Sigmoid colon (tissue), 7 donors: ENCODE data around the gene ATP1A3. TPM values are rescaled to one million over a fixed set of nuclear protein-coding genes. Genes with fewer than 3 reads are reported as not detected.

Experiments
- DNase-seq: peaks from one replicate; pipeline ENCODE4 v3.0.0-alpha.2; 2019
- H3K27ac ChIP-seq, 4 donors: fragments of 200-600 bp; sonication (generic); one replicate each; pipeline ENCODE4 v1.5.1; 2016 to 2019; ENCODE audit warnings: mild to moderate bottlenecking in 1 of 4
- H3K27me3 ChIP-seq, 3 donors: fragments of 200-600 bp; sonication (generic); one replicate each; pipeline ENCODE4 v1.5.1; 2019; ENCODE audit warnings: mild to moderate bottlenecking in 1 of 3
- H3K36me3 ChIP-seq, 4 donors: fragments of 200-600 bp; sonication (generic); one replicate each; pipeline ENCODE4 v1.5.1; 2016 to 2019
- H3K4me1 ChIP-seq, 4 donors: fragments of 200-600 bp; sonication (generic); one replicate each; pipeline ENCODE4 v1.5.1; 2017 to 2019
- H3K4me3 ChIP-seq, 4 donors: fragments of 200-600 bp; sonication (generic); one replicate each; pipeline ENCODE4 v1.5.1; 2017 to 2019; ENCODE audit warnings: mild to moderate bottlenecking in 2 of 4, moderate library complexity in 1 of 4
- H3K9me3 ChIP-seq, 4 donors: fragments of 200-600 bp in 3 of 4; sonication (generic) in 3 of 4; one replicate each; pipeline versions ENCODE4 v1.5.1 to v1.6.1; 2013 to 2019
- CTCF ChIP-seq, 4 experiments: fragments of 450-650 bp in 3 of 4; fragments of 200-600 bp in 1 of 4; IDR thresholded peaks; one replicate each; pipeline ENCODE4 v1.5.1; 2016 to 2019; ENCODE audit warnings: antibody characterized with exemption in 4 of 4, mild to moderate bottlenecking in 3 of 4, moderate library complexity in 2 of 4
- EP300 ChIP-seq, 4 donors: sonication (generic); formaldehyde crosslinking; IDR thresholded peaks; one replicate each; pipeline ENCODE4 v1.6.1; 2017; ENCODE audit warnings: antibody characterized with exemption in 4 of 4
- POLR2A ChIP-seq, 2 donors: fragments of 450-650 bp; IDR thresholded peaks; one replicate each; pipeline ENCODE4 v1.6.1; 2016; ENCODE audit warnings: antibody characterized with exemption in 2 of 2, mild to moderate bottlenecking in 2 of 2, moderate library complexity in 2 of 2
- POLR2AphosphoS5 ChIP-seq, 4 donors: sonication (generic); formaldehyde crosslinking; IDR thresholded peaks; one replicate each; pipeline ENCODE4 v1.6.1; 2017; ENCODE audit warnings: antibody characterized with exemption in 4 of 4
- WGBS, 2 donors: extraction: QIAGEN DNeasy Blood & Tissue Kit; methylation state at CpG; one replicate each; pipeline ENCODE4 v1.1.7; 2013; 5-methylcytosine and 5-hydroxymethylcytosine counted together
- intact Hi-C: fragments of 100-400 bp; cut with DNase I; formaldehyde crosslinking; loops from one replicate; pipeline ENCODE4 v1.15.1; 2023
- polyA plus RNA-seq, 3 donors: library from polyadenylated mRNA; stranded (reverse); fragments of 200-250 nt; gene quantifications; one replicate each; pipeline ENCODE4 v1.2.3, GENCODE V29; 2013
- total RNA-seq, 4 donors: library from RNA; depleted of rRNA; stranded (reverse); fragments of >200 nt; gene quantifications; one replicate each; pipeline ENCODE4 v1.1.0, GENCODE V29; 2016
- donor health status: healthy with polysubstance abuse.
- donor health status: Bipolar disorder and iron deficiency.
- donor health status: healthy.

ATP1A3 gene
- total and polyA plus RNA-seq, 7 donors: 0.46 to 4.3 (median 3.0) TPM; not detected in 1

- WGBS, 2 donors: 7 to 13% methylated on average over 55 of the region's 55 CpGs
- no peak for DNase-seq
- Histone ChIP-seq H3K27me3 (peaks cover 22 to 88% (median 55%) of the 10 kb centered on the region in 3 donors), H3K36me3 (peaks cover 0 to 9% (median 0%) of the 10 kb centered on the region in 4 donors), H3K4me3 (peak overlapping the region in 1 of 4 donors; percentile 19), H3K9me3 (no peaks in the 10 kb centered on the region), H3K4me1 (peaks cover 0 to 26% (median 22%) of the 10 kb centered on the region in 4 donors), H3K27ac (no peak overlapping the region)
- no peak for TF ChIP-seq POLR2AphosphoS5 (IDR thresholded peaks at IDR 0.05)
- no peak for TF ChIP-seq EP300 (IDR thresholded peaks at IDR 0.05)
- no peak for TF ChIP-seq CTCF (IDR thresholded peaks at IDR 0.05)
- TF ChIP-seq POLR2A (IDR thresholded peaks at IDR 0.05): no peak
- intact Hi-C loops: loop anchor here (2.0 kb wide), 1 partner anchor 36 kb away; no protein-coding TSS in a partner anchor
Observed at GRCh38 chr19:41999071-41999877, 5.2 kb upstream of the ATP1A3 start.

GRCh38 chr19:41998246-41999020 is 4.4 kb upstream of the ATP1A3 start:
- WGBS, 2 donors: 2 to 3% methylated on average over 64 of the region's 64 CpGs
- intact Hi-C loops: loop anchor here (2.0 kb wide), 1 partner anchor 36 kb away; no protein-coding TSS in a partner anchor
- TF ChIP-seq EP300 (IDR thresholded peaks at IDR 0.05) (no peak), POLR2A (IDR thresholded peaks at IDR 0.05) (no peak), POLR2AphosphoS5 (IDR thresholded peaks at IDR 0.05) (no peak), CTCF (IDR thresholded peaks at IDR 0.05) (peak in 3 of 4 experiments; percentile 28 to 58 (median 57))
- H3K27ac ChIP-seq: no peak overlapping the region
- H3K27me3 ChIP-seq: peaks cover 30 to 91% (median 64%) of the 10 kb centered on the region in 3 donors
- peaks cover 0 to 35% (median 31%) of the 10 kb centered on the region in 4 donors for H3K4me1 ChIP-seq
- peaks cover 0 to 7% (median 0%) of the 10 kb centered on the region in 4 donors for H3K36me3 ChIP-seq
- no peak for DNase-seq
- H3K4me3 ChIP-seq: peak overlapping the region in 2 of 4 donors; percentile 17 to 19
- H3K9me3 ChIP-seq: no peaks in the 10 kb centered on the region

- TF ChIP-seq CTCF (IDR thresholded peaks at IDR 0.05) (no peak), POLR2AphosphoS5 (IDR thresholded peaks at IDR 0.05) (no peak), EP300 (IDR thresholded peaks at IDR 0.05) (no peak), POLR2A (IDR thresholded peaks at IDR 0.05) (no peak)
- H3K4me3 ChIP-seq: no peak overlapping the region
- peaks cover 0 to 4% (median 0%) of the 10 kb centered on the region in 4 donors for H3K36me3 ChIP-seq
- no peak for DNase-seq
- H3K9me3 ChIP-seq: no peaks in the 10 kb centered on the region
- peaks cover 0 to 37% (median 34%) of the 10 kb centered on the region in 4 donors for H3K4me1 ChIP-seq
- H3K27me3 ChIP-seq: peaks cover 36 to 93% (median 69%) of the 10 kb centered on the region in 3 donors
- intact Hi-C loops: loop anchor here (2.0 kb wide), 1 partner anchor 37 kb away; no protein-coding TSS in a partner anchor
- 4 to 15% methylated on average over 14 of the region's 14 CpGs for WGBS, 2 donors
- no peak overlapping the region for H3K27ac ChIP-seq
Observed at GRCh38 chr19:41997851-41998229, 3.8 kb upstream of the ATP1A3 start.

- TF ChIP-seq POLR2A (IDR thresholded peaks at IDR 0.05) (no peak), EP300 (IDR thresholded peaks at IDR 0.05) (no peak), CTCF (IDR thresholded peaks at IDR 0.05) (no peak), POLR2AphosphoS5 (IDR thresholded peaks at IDR 0.05) (no peak)
- no peaks in the 10 kb centered on the region for H3K9me3 ChIP-seq
- H3K36me3 ChIP-seq: peaks cover 0 to 3% (median 0%) of the 10 kb centered on the region in 4 donors
- no peak overlapping the region for H3K4me3 ChIP-seq
- WGBS, 2 donors: 2 to 3% methylated on average over 35 of the region's 35 CpGs
- no peak overlapping the region for H3K27ac ChIP-seq
- intact Hi-C loops: no loop called here
- no peak for DNase-seq
- H3K27me3 ChIP-seq: peaks cover 36 to 97% (median 74%) of the 10 kb centered on the region in 3 donors
- peaks cover 0 to 37% (median 34%) of the 10 kb centered on the region in 4 donors for H3K4me1 ChIP-seq
Observed at GRCh38 chr19:41997121-41997850, 3.3 kb upstream of the ATP1A3 start.
